BE2C (cell line): ENCODE results near the gene EML4.

Experiments
- DNase-seq: peaks from one replicate; pipeline ENCODE4 v3.0.0-alpha.2; 2020
- H3K27me3 ChIP-seq: fragments of 250-450 bp; sonication (Bioruptor Pico); 2 replicates; pipeline ENCODE4 v1.5.1; 2020; ENCODE audit warnings: mild to moderate bottlenecking
- H3K36me3 ChIP-seq: fragments of 250-450 bp; sonication (Bioruptor Pico); 2 replicates; pipeline ENCODE4 v1.5.1; 2020; ENCODE audit warnings: mild to moderate bottlenecking
- H3K4me1 ChIP-seq: fragments of 250-450 bp; sonication (Bioruptor Pico); 2 replicates; pipeline ENCODE4 v1.5.1; 2020
- H3K4me3 ChIP-seq: 2 replicates; pipeline ENCODE4 v1.5.1; 2011; ENCODE audit warnings: low read depth, low read length
- H3K9me3 ChIP-seq: fragments of 250-450 bp; sonication (Bioruptor Pico); 2 replicates; pipeline ENCODE4 v1.5.1; 2020
- TF ChIP-seq, protein P1 (sequence below): IDR thresholded peaks from 2 replicates; pipeline ENCODE4 v1.5.1; 2012; ENCODE audit warnings: mild to moderate bottlenecking, low read depth, low read length

The EML4 gene

DNA sequence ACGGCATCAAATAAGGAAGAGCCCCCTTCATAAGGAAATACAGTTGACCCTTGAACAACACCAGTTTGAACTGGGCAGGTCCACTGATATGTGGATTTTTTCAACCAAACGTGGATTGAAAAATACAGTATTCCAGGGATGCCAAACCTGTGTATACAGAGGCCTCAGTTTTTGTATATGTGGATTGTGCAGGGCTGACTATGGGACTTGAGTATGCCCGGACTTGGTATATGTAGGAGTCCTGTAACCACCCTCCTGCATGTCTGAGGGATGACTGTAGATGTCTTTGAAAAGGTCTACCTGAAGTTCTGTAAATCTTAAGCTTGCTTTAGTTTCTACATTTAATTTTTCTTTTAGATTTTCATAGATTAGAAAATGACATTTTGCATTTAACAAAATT, 50.0 kb downstream of the EML4 start:
- Histone ChIP-seq H3K4me1 (peaks cover under 1% of the 10 kb centered on the region), H3K36me3 (peaks cover 3% of the 10 kb centered on the region; the same call in 1 of the 2 replicates), H3K4me3 (no peak overlapping the region), H3K9me3 (no peaks in the 10 kb centered on the region), H3K27me3 (no peaks in the 10 kb centered on the region)
- TF ChIP-seq, protein P1, sequence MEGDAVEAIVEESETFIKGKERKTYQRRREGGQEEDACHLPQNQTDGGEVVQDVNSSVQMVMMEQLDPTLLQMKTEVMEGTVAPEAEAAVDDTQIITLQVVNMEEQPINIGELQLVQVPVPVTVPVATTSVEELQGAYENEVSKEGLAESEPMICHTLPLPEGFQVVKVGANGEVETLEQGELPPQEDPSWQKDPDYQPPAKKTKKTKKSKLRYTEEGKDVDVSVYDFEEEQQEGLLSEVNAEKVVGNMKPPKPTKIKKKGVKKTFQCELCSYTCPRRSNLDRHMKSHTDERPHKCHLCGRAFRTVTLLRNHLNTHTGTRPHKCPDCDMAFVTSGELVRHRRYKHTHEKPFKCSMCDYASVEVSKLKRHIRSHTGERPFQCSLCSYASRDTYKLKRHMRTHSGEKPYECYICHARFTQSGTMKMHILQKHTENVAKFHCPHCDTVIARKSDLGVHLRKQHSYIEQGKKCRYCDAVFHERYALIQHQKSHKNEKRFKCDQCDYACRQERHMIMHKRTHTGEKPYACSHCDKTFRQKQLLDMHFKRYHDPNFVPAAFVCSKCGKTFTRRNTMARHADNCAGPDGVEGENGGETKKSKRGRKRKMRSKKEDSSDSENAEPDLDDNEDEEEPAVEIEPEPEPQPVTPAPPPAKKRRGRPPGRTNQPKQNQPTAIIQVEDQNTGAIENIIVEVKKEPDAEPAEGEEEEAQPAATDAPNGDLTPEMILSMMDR: no peak
- no peak for DNase-seq

DNA sequence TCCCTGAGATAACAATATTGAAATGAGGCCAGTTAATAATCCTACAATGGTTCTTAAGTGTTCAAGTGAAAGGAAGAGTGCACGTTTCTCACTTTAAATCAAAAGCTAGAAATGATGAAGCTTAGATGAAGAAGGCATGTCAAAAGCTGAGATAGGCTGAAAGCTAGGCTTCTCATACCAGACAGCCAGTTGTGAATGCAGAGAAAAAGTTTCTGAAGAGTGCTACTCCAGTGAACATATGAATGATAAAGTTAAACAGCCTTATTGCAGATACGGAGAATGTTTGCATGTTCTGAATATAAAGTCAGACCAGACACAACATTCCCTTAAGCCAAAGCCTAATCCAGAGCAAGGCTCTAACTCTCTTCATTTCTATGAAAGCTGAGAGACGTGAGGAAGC, 51.4 kb downstream of the EML4 start:
- H3K36me3 ChIP-seq: peaks cover 6% of the 10 kb centered on the region
- no peaks in the 10 kb centered on the region for H3K27me3 ChIP-seq
- H3K9me3 ChIP-seq: no peaks in the 10 kb centered on the region
- TF ChIP-seq, protein P1: no peak
- peaks cover 2% of the 10 kb centered on the region for H3K4me1 ChIP-seq
- DNase-seq: no peak
- H3K4me3 ChIP-seq: no peak overlapping the region

DNA sequence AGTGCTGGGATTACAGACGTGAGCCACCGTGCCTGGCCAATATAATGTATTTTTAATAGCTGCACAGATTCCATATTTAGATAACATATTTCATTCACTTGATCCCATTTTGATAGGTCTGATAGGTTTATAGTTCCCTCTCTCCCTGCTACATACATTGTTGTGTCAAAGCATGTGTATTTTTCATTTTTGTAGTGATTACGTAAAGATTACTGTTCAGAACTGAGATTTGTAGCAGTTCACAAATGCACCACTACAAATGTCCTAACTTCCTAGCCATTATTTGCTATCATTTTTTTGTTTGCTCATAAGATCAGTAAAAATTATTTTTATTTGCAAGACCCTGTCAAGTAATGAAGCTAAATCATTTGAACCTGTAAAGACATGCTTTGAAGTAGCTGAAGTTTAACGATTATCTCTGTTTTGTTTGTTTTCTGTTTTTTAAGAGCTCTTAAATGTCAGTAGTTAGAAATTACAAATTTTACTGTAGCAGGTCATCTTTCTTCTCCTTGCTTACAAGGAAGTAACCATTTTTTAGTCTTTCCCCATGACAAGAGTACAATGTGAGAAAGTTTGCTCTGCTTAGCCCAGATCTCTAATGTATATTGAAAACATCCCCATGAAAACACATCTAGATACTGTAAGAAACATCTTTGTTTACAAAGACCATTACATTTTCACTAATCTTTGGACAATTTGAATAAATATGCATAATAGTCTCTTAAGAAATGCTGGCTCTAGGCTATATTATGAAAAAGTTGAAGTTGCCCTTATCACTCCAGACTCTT, 54.1 kb downstream of the EML4 start:
- Histone ChIP-seq H3K4me3 (no peak overlapping the region), H3K4me1 (peaks cover 2% of the 10 kb centered on the region), H3K36me3 (peaks cover 6% of the 10 kb centered on the region), H3K9me3 (no peaks in the 10 kb centered on the region), H3K27me3 (no peaks in the 10 kb centered on the region)
- TF ChIP-seq, protein P1: no peak
- no peak for DNase-seq

DNA sequence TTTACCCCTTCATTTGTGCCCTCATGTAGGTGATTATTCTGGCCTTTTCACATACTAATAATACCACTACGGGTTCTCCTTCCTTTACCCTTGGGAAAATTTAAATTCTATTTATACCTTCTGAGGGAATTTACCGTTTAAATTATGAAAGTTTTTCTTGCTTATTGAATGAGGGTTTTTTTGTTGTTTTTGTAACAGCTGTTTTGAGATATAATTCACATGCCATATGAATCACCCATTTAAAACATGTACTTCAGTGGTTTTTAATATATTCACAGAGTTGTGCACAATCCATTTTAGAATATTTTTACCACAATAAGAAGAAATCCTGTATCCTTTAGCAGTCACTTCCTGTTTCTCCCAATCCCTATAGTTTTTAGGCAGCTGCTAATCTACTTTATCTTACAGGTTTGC, 54.7 kb downstream of the EML4 start:
- DNase-seq: no peak
- Histone ChIP-seq H3K4me3 (no peak overlapping the region), H3K4me1 (peaks cover 2% of the 10 kb centered on the region), H3K36me3 (peaks cover 6% of the 10 kb centered on the region), H3K9me3 (no peaks in the 10 kb centered on the region), H3K27me3 (no peaks in the 10 kb centered on the region)
- TF ChIP-seq, protein P1: no peak

DNA sequence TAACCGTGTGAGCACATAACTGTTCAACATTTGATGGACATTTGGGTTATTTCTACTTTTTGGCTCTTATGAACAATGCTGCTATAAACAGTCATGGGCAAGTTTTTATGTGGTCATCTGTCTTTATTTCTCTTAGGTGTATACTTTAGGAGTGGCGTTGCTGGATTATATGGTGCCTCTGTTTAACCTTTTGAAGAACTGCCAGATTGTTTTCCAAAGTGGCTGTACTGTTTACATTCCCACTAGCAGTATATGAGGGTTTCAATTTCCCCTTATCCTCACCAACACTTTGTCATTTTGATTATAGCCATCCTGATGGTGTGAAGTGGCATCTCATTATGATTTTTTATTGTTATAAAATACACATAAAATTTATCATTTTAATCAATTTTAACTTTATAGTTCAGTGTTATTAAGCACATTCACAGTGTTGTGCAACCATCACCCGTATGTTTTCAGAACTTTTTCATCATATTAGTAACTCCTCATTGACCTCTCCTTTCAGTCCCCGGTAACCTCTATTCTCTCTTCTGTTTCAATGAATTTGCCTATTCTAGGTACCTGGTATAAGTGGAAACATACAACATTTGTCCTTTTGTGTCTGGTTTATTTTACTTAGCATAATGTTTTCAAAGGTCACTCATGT, 55.4 kb downstream of the EML4 start:
- DNase-seq: no peak
- Histone ChIP-seq H3K36me3 (peaks cover 6% of the 10 kb centered on the region), H3K9me3 (no peaks in the 10 kb centered on the region), H3K27me3 (no peaks in the 10 kb centered on the region), H3K4me1 (peaks cover 2% of the 10 kb centered on the region), H3K4me3 (no peak overlapping the region)
- TF ChIP-seq, protein P1: no peak

DNA sequence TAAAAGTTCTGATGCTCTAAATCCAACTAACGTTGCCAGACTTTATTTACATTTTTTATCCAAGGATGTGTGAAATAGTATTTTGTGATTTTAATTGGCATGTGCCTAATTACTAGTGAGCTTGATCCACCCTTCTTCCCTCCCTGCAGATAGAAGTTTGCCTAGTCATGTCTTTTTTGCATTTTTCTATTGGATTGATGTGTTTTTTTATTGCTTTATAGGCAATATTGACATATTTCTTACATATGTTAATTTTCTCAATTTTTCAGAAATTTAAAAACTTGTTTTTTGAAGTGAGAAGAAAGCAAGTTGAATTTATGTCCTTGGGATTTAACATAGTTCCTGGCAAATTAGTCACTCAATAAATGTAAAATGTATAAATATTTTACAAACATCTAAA, 56.4 kb downstream of the EML4 start:
- DNase-seq: no peak
- TF ChIP-seq, protein P1: no peak

More for the DNA sequence above, 56.4 kb downstream of the EML4 start:
- Histone ChIP-seq H3K4me3 (no peak overlapping the region), H3K4me1 (peaks cover 2% of the 10 kb centered on the region), H3K36me3 (peaks cover 6% of the 10 kb centered on the region), H3K9me3 (no peaks in the 10 kb centered on the region), H3K27me3 (no peaks in the 10 kb centered on the region)
